Measurements from ENCODE around the gene ASRGL1.

GRCh38 chr11:62410972-62411371, 73.7 kb downstream of the ASRGL1 start:
- TF ChIP-seq CTCF (IDR thresholded peaks at IDR 0.05) (no peak), EZH2 (IDR thresholded peaks at IDR 0.05; ENCODE audit: borderline replicate concordance, insufficient read depth, low read depth, low read length, poor library complexity, severe bottlenecking) (no peak)
